ENCODE results near the gene DYSF.

- TF ChIP-seq CTCF (IDR thresholded peaks at IDR 0.05) (no peak), POLR2A (IDR thresholded peaks at IDR 0.05) (no peak)
Observed at GRCh38 chr2:71587509-71588073, 134.2 kb downstream of the DYSF start.

Measured in lower leg skin (tissue), 3 donors.